Measurements from ENCODE around the gene NSL1.

Gene NSL1

GRCh38 chr1:212692774-212693644 is 98.6 kb downstream of the NSL1 start:
- H3K27ac Mint-ChIP-seq: no peak overlapping the region
- H3K4me1 Mint-ChIP-seq (ENCODE audit: low read depth): peaks cover 32% of the 10 kb centered on the region
- H3K27me3 Mint-ChIP-seq: no peaks in the 10 kb centered on the region
- H3K9me3 Mint-ChIP-seq: no peaks in the 10 kb centered on the region
- H3K4me3 Mint-ChIP-seq: no peak overlapping the region
- peaks cover 59% of the 10 kb centered on the region for H3K36me3 Mint-ChIP-seq (ENCODE audit: low read depth)

GRCh38 chr1:212691561-212692071 is 100.0 kb downstream of the NSL1 start:
- no peak overlapping the region for H3K4me3 Mint-ChIP-seq
- H3K4me1 Mint-ChIP-seq (ENCODE audit: low read depth): peaks cover 20% of the 10 kb centered on the region
- H3K9me3 Mint-ChIP-seq: no peaks in the 10 kb centered on the region
- no peak overlapping the region for H3K27ac Mint-ChIP-seq
- peaks cover 45% of the 10 kb centered on the region for H3K36me3 Mint-ChIP-seq (ENCODE audit: low read depth)
- no peaks in the 10 kb centered on the region for H3K27me3 Mint-ChIP-seq

GRCh38 chr1:212690816-212691403 is 100.7 kb downstream of the NSL1 start:
- H3K4me1 Mint-ChIP-seq (ENCODE audit: low read depth): peaks cover 12% of the 10 kb centered on the region
- no peak overlapping the region for H3K4me3 Mint-ChIP-seq
- H3K27me3 Mint-ChIP-seq: no peaks in the 10 kb centered on the region
- H3K27ac Mint-ChIP-seq: no peak overlapping the region
- H3K9me3 Mint-ChIP-seq: no peaks in the 10 kb centered on the region
- H3K36me3 Mint-ChIP-seq (ENCODE audit: low read depth): peaks cover 38% of the 10 kb centered on the region

GRCh38 chr1:212689758-212690529 is 101.6 kb downstream of the NSL1 start:
- Mint-ChIP-seq H3K27ac (no peak overlapping the region), H3K4me1 (ENCODE audit: low read depth) (peaks cover 10% of the 10 kb centered on the region), H3K27me3 (no peaks in the 10 kb centered on the region), H3K4me3 (no peak overlapping the region), H3K36me3 (ENCODE audit: low read depth) (peaks cover 32% of the 10 kb centered on the region), H3K9me3 (no peaks in the 10 kb centered on the region)

- H3K27ac Mint-ChIP-seq: no peak overlapping the region
- no peaks in the 10 kb centered on the region for H3K9me3 Mint-ChIP-seq
- H3K36me3 Mint-ChIP-seq (ENCODE audit: low read depth): peaks cover 25% of the 10 kb centered on the region
- H3K27me3 Mint-ChIP-seq: no peaks in the 10 kb centered on the region
- H3K4me3 Mint-ChIP-seq: no peak overlapping the region
- H3K4me1 Mint-ChIP-seq (ENCODE audit: low read depth): peaks cover 10% of the 10 kb centered on the region
Observed at GRCh38 chr1:212689196-212689725, 102.3 kb downstream of the NSL1 start.

- Mint-ChIP-seq H3K4me3 (no peak overlapping the region), H3K27ac (no peak overlapping the region), H3K36me3 (ENCODE audit: low read depth) (peaks cover 20% of the 10 kb centered on the region), H3K27me3 (no peaks in the 10 kb centered on the region), H3K4me1 (ENCODE audit: low read depth) (peaks cover 18% of the 10 kb centered on the region), H3K9me3 (no peaks in the 10 kb centered on the region)
Observed at GRCh38 chr1:212688341-212689047, 103.1 kb downstream of the NSL1 start.

GRCh38 chr1:212687811-212688210 is 103.8 kb downstream of the NSL1 start:
- Mint-ChIP-seq H3K4me3 (no peak overlapping the region), H3K4me1 (ENCODE audit: low read depth) (peaks cover 25% of the 10 kb centered on the region), H3K27ac (no peak overlapping the region)

GRCh38 chr1:212686591-212686990 is 105.0 kb downstream of the NSL1 start:
- H3K9me3 Mint-ChIP-seq: no peaks in the 10 kb centered on the region
- no peak overlapping the region for H3K4me3 Mint-ChIP-seq
- peaks cover 8% of the 10 kb centered on the region for H3K36me3 Mint-ChIP-seq (ENCODE audit: low read depth)
- H3K27ac Mint-ChIP-seq: no peak overlapping the region
- H3K27me3 Mint-ChIP-seq: no peaks in the 10 kb centered on the region
- peaks cover 29% of the 10 kb centered on the region for H3K4me1 Mint-ChIP-seq (ENCODE audit: low read depth)

More at GRCh38 chr1:212687811-212688210, 103.8 kb downstream of the NSL1 start:
- no peaks in the 10 kb centered on the region for H3K9me3 Mint-ChIP-seq
- H3K27me3 Mint-ChIP-seq: no peaks in the 10 kb centered on the region
- peaks cover 15% of the 10 kb centered on the region for H3K36me3 Mint-ChIP-seq (ENCODE audit: low read depth)

GRCh38 chr1:212686069-212686468 is 105.5 kb downstream of the NSL1 start:
- Mint-ChIP-seq H3K27me3 (no peaks in the 10 kb centered on the region), H3K27ac (no peak overlapping the region), H3K9me3 (no peaks in the 10 kb centered on the region), H3K36me3 (ENCODE audit: low read depth) (peaks cover 3% of the 10 kb centered on the region), H3K4me1 (ENCODE audit: low read depth) (peaks cover 30% of the 10 kb centered on the region), H3K4me3 (no peak overlapping the region)

- no peaks in the 10 kb centered on the region for H3K27me3 Mint-ChIP-seq
- H3K4me3 Mint-ChIP-seq: no peak overlapping the region
- H3K36me3 Mint-ChIP-seq (ENCODE audit: low read depth): no peaks in the 10 kb centered on the region
- H3K9me3 Mint-ChIP-seq: no peaks in the 10 kb centered on the region
- H3K4me1 Mint-ChIP-seq (ENCODE audit: low read depth): peaks cover 36% of the 10 kb centered on the region
- no peak overlapping the region for H3K27ac Mint-ChIP-seq
Observed at GRCh38 chr1:212685429-212685828, 106.1 kb downstream of the NSL1 start.

- peaks cover 43% of the 10 kb centered on the region for H3K4me1 Mint-ChIP-seq (ENCODE audit: low read depth)
- peak overlapping the region; percentile 65 for H3K27ac Mint-ChIP-seq
Observed at GRCh38 chr1:212684521-212685090, 107.0 kb downstream of the NSL1 start.

GRCh38 chr1:212684076-212684475 is 107.5 kb downstream of the NSL1 start:
- H3K27me3 Mint-ChIP-seq: no peaks in the 10 kb centered on the region
- peak overlapping the region; percentile 70 for H3K4me3 Mint-ChIP-seq
- H3K9me3 Mint-ChIP-seq: no peaks in the 10 kb centered on the region
- H3K36me3 Mint-ChIP-seq (ENCODE audit: low read depth): no peaks in the 10 kb centered on the region
- H3K27ac Mint-ChIP-seq: peak overlapping the region; percentile 93
- peaks cover 49% of the 10 kb centered on the region for H3K4me1 Mint-ChIP-seq (ENCODE audit: low read depth)

More at GRCh38 chr1:212684521-212685090, 107.0 kb downstream of the NSL1 start:
- H3K4me3 Mint-ChIP-seq: no peak overlapping the region
- no peaks in the 10 kb centered on the region for H3K36me3 Mint-ChIP-seq (ENCODE audit: low read depth)
- no peaks in the 10 kb centered on the region for H3K27me3 Mint-ChIP-seq
- no peaks in the 10 kb centered on the region for H3K9me3 Mint-ChIP-seq

- Mint-ChIP-seq H3K9me3 (no peaks in the 10 kb centered on the region), H3K4me3 (peak overlapping the region; percentile 70), H3K4me1 (ENCODE audit: low read depth) (peaks cover 56% of the 10 kb centered on the region), H3K27me3 (no peaks in the 10 kb centered on the region), H3K27ac (peak overlapping the region; percentile 93), H3K36me3 (ENCODE audit: low read depth) (no peaks in the 10 kb centered on the region)
Observed at GRCh38 chr1:212683357-212683722, 108.2 kb downstream of the NSL1 start.
